ENCODE measurements around the gene BABAM2.

DNA sequence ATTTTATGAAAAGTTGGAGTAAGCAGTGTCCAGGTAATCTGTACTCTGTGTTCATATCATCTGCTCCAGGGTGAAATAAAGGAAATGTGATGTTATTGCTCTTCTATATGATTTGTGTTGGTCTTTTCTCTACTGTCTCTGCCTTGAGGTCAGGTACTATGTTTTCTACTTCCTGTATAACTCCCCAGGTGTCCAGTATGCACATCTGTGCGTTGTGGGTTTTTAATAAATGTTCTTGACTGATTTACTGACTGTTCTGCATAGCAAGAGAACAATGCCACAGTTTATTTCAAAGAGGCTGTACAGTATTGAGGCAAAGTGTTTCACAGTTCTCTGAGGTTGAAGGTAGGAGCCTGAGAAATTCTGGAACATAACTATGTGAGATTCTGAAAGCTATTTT is 89.7 kb downstream of the BABAM2 start:
- no peak for TF ChIP-seq EZH2 (IDR thresholded peaks at IDR 0.05; ENCODE audit: insufficient read depth, low read length)
- TF ChIP-seq, protein P1, sequence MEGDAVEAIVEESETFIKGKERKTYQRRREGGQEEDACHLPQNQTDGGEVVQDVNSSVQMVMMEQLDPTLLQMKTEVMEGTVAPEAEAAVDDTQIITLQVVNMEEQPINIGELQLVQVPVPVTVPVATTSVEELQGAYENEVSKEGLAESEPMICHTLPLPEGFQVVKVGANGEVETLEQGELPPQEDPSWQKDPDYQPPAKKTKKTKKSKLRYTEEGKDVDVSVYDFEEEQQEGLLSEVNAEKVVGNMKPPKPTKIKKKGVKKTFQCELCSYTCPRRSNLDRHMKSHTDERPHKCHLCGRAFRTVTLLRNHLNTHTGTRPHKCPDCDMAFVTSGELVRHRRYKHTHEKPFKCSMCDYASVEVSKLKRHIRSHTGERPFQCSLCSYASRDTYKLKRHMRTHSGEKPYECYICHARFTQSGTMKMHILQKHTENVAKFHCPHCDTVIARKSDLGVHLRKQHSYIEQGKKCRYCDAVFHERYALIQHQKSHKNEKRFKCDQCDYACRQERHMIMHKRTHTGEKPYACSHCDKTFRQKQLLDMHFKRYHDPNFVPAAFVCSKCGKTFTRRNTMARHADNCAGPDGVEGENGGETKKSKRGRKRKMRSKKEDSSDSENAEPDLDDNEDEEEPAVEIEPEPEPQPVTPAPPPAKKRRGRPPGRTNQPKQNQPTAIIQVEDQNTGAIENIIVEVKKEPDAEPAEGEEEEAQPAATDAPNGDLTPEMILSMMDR (IDR thresholded peaks at IDR 0.05; ENCODE audit: insufficient read depth, low read depth, low read length): no peak
